DND-41 (cell line): Measurements from ENCODE around the gene TFDP2.

ENCODE experiments used
- EZH2 ChIP-seq: IDR thresholded peaks from 3 replicates; pipeline ENCODE4 v1.6.1; 2012; ENCODE audit warnings: borderline replicate concordance, low read depth, mild to moderate bottlenecking, moderate library complexity, low read length, inconsistent platforms; ENCODE audit not compliant: severe bottlenecking
- TF ChIP-seq, protein P1 (sequence below): IDR thresholded peaks from 2 replicates; pipeline ENCODE4 v1.5.1; 2012; ENCODE audit warnings: borderline replicate concordance, low read length, moderate library complexity, mild to moderate bottlenecking; ENCODE audit not compliant: poor library complexity, severe bottlenecking; ENCODE audit errors: extremely low read depth

DNA sequence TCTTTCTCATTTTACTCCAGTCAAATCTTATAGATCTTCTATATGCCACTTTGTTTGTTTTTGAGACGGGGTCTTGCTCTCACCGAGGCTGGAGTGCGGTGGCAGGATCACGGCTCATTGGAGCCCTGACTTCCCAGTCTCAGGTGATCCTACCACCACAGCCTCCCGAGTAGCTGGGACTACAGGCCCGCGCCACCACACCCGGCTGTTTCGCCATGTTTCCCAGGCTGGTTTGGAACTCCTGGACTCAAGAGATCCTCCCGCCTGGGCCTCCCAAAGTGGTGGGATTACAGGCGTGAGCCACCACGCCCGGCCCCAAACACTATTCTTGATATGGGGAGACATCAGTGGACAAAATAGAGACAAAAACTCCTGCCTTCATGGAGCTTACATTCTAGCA lies 927 bp upstream of the TFDP2 start:
- TF ChIP-seq EZH2: no peak
- TF ChIP-seq, protein P1, sequence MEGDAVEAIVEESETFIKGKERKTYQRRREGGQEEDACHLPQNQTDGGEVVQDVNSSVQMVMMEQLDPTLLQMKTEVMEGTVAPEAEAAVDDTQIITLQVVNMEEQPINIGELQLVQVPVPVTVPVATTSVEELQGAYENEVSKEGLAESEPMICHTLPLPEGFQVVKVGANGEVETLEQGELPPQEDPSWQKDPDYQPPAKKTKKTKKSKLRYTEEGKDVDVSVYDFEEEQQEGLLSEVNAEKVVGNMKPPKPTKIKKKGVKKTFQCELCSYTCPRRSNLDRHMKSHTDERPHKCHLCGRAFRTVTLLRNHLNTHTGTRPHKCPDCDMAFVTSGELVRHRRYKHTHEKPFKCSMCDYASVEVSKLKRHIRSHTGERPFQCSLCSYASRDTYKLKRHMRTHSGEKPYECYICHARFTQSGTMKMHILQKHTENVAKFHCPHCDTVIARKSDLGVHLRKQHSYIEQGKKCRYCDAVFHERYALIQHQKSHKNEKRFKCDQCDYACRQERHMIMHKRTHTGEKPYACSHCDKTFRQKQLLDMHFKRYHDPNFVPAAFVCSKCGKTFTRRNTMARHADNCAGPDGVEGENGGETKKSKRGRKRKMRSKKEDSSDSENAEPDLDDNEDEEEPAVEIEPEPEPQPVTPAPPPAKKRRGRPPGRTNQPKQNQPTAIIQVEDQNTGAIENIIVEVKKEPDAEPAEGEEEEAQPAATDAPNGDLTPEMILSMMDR: no peak
